CD8-positive, alpha-beta memory T cell (primary cell): ENCODE results near the gene FZR1. TPM values are rescaled to one million over a fixed set of nuclear protein-coding genes. Genes with fewer than 3 reads are reported as not detected.
"Not testable (repeated sequence)": the region's sequence is repeated elsewhere in the genome, so short reads cannot be mapped to it uniquely, and the experiment has no call there.

Source experiments
- CTCF ChIA-PET: fragments of 350-600 bp; sonication (Branson Sonifier 250); formaldehyde crosslinking; loops from one replicate; lab custom pipeline; 2021; ENCODE audit warnings: antibody characterized with exemption; lab: Charles Lee
- POLR2A ChIA-PET: fragments of 350-600 bp; sonication (Branson Sonifier 250); formaldehyde crosslinking; loops from one replicate; lab custom pipeline; 2021; ENCODE audit warnings: antibody characterized with exemption; lab: Charles Lee
- DNase-seq, 5 donors: peaks; one replicate each; pipeline versions ENCODE4 v3.0.0 to v3.0.0-alpha.2; 2020 to 2022; ENCODE audit warnings: mixed read lengths in 1 of 5
- H3K27ac ChIP-seq: one replicate; pipeline ENCODE4 v1.7.0; 2013; ENCODE audit warnings: low read depth, mild to moderate bottlenecking, low read length, moderate library complexity
- H3K27me3 ChIP-seq: 2 replicates; pipeline ENCODE4 v1.7.0; 2013; ENCODE audit warnings: low read length, mild to moderate bottlenecking; ENCODE audit not compliant: insufficient read depth, poor library complexity, severe bottlenecking
- H3K36me3 ChIP-seq: 2 replicates; pipeline ENCODE4 v1.7.0; 2013; ENCODE audit warnings: mild to moderate bottlenecking, low read length, moderate library complexity; ENCODE audit not compliant: insufficient read depth
- H3K4me1 ChIP-seq: 2 replicates; pipeline ENCODE4 v1.7.0; 2013; ENCODE audit warnings: mild to moderate bottlenecking, low read length, moderate library complexity; ENCODE audit not compliant: insufficient read depth
- H3K4me3 ChIP-seq: 2 replicates; pipeline ENCODE4 v1.7.0; 2013; ENCODE audit warnings: mild to moderate bottlenecking, low read length
- H3K9me3 ChIP-seq: 2 replicates; pipeline ENCODE4 v1.7.0; 2013; ENCODE audit warnings: mild to moderate bottlenecking, low read length
- H3K27ac Mint-ChIP-seq, 8 donors: one replicate each; pipeline ENCODE4 v1.8.0; 2020 to 2021; ENCODE audit warnings: mixed read lengths in 8 of 8, mild to moderate bottlenecking in 6 of 8, inconsistent platforms in 3 of 8, moderate library complexity in 3 of 8
- H3K27me3 Mint-ChIP-seq, 2 donors: one replicate each; pipeline ENCODE4 v1.8.0; 2020 to 2021; ENCODE audit warnings: mixed read lengths in 2 of 2, mild to moderate bottlenecking in 1 of 2, moderate library complexity in 1 of 2
- H3K36me3 Mint-ChIP-seq, 3 donors: one replicate each; pipeline ENCODE4 v1.8.0; 2020 to 2021; ENCODE audit warnings: mixed read lengths in 3 of 3, inconsistent platforms in 1 of 3, mild to moderate bottlenecking in 1 of 3
- H3K4me1 Mint-ChIP-seq, 3 donors: one replicate each; pipeline ENCODE4 v1.8.0; 2020 to 2021; ENCODE audit warnings: mixed read lengths in 3 of 3, inconsistent platforms in 1 of 3, mild to moderate bottlenecking in 1 of 3
- H3K4me3 Mint-ChIP-seq, 7 donors: one replicate each; pipeline ENCODE4 v1.8.0; 2020 to 2021; ENCODE audit warnings: mixed read lengths in 7 of 7, mild to moderate bottlenecking in 6 of 7, moderate library complexity in 4 of 7, inconsistent platforms in 2 of 7
- H3K9me3 Mint-ChIP-seq, 5 donors: one replicate each; pipeline ENCODE4 v1.8.0; 2020 to 2022; ENCODE audit warnings: mixed read lengths in 5 of 5, mild to moderate bottlenecking in 3 of 5, moderate library complexity in 2 of 5, inconsistent platforms in 1 of 5
- polyA plus RNA-seq: library from polyadenylated mRNA; unstranded; fragments of 300-500 nt; fragmentation: Illumina TruSeq; gene quantifications from one replicate; pipeline ENCODE4 v1.2.3, GENCODE V29; 2021
- total RNA-seq, 2 experiments: library from RNA; stranded (reverse); gene quantifications; one replicate each; pipeline ENCODE4 v1.2.3, GENCODE V29; 2021

FZR1 gene
- total and polyA plus RNA-seq, 3 experiments from 2014 or later: 14.4 to 36.9 (median 36.7) TPM

DNA sequence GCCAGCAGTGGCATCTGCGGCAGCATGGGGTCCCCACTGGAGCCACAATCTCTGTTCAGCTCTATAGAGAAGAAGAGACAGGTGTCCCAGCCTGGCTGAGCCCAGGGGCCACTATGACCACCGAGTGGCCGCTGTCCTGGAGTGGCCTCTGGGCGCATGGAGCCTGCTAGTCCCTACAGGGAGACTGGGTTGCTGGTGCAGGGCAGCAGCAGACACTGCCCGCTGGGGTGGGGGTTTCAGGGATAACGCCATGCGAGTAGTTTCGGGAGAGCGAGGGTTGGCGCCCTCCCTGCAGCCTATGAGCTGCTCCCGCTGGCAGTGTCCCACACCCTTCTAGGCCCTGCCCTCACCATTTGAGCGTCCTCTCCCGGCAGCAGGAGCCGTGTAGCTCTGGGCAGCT lies 22.0 kb downstream of the FZR1 start:
- H3K4me1 ChIP-seq: no peaks in the 10 kb centered on the region
- H3K36me3 Mint-ChIP-seq: peaks cover 0 to 37% (median 0%) of the 10 kb centered on the region in 3 donors
- H3K4me3 ChIP-seq: no peak overlapping the region
- no peaks in the 10 kb centered on the region for H3K36me3 ChIP-seq
- ChIA-PET POLR2A (no interaction called here), CTCF (no interaction called here)
- H3K27me3 ChIP-seq: no peaks in the 10 kb centered on the region
- H3K4me1 Mint-ChIP-seq: no peaks in the 10 kb centered on the region
- H3K27me3 Mint-ChIP-seq: no peaks in the 10 kb centered on the region
- no peak overlapping the region for H3K4me3 Mint-ChIP-seq
- no peaks in the 10 kb centered on the region for H3K9me3 Mint-ChIP-seq
- H3K27ac ChIP-seq: no peak overlapping the region
- H3K27ac Mint-ChIP-seq: no peak overlapping the region
- no peaks in the 10 kb centered on the region for H3K9me3 ChIP-seq
- DNase-seq: no peak

DNA sequence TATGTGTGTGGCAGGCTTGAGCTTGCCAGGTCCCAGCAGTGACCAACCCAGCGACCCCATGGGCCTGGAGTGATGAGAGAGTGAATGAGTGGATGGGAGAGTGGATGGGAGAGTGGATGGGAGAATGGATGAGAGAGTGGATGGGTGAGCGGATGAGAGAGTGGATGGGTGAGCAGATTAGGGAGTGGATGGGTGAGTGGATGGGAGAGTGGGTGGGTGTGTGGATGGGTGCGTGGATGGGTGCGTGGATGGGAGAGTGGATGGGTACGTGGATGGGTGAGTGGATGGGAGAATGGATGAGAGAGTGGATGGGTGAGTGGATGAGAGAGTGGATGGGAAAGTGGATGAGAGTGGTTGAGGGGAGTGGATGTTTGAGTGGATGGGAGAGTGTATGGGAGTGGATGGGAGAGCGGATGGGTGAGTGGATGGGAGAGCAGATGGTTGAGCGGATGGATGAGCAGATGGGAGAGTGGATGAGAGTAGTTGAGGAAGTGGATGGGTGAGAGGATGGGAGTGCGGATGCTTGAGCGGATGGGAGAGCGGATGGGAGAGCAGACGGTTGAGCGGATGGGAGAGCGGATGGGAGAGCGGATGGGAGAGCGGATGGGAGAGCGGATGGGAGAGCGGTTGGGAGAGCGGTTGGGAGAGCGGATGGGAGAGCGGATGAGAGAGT lies 22.6 kb downstream of the FZR1 start:
- no peak overlapping the region for H3K4me3 ChIP-seq
- no peaks in the 10 kb centered on the region for H3K9me3 ChIP-seq
- Mint-ChIP-seq H3K4me3 (no peak overlapping the region), H3K36me3 (peaks cover 0 to 39% (median 0%) of the 10 kb centered on the region in 3 donors), H3K4me1 (no peaks in the 10 kb centered on the region), H3K9me3 (no peaks in the 10 kb centered on the region), H3K27me3 (no peaks in the 10 kb centered on the region), H3K27ac (no peak overlapping the region)
- H3K4me1 ChIP-seq: no peaks in the 10 kb centered on the region
- no peak overlapping the region for H3K27ac ChIP-seq
- no peaks in the 10 kb centered on the region for H3K27me3 ChIP-seq
- CTCF ChIA-PET: no interaction called here
- POLR2A ChIA-PET: no interaction called here
- no peaks in the 10 kb centered on the region for H3K36me3 ChIP-seq
- no peak for DNase-seq

DNA sequence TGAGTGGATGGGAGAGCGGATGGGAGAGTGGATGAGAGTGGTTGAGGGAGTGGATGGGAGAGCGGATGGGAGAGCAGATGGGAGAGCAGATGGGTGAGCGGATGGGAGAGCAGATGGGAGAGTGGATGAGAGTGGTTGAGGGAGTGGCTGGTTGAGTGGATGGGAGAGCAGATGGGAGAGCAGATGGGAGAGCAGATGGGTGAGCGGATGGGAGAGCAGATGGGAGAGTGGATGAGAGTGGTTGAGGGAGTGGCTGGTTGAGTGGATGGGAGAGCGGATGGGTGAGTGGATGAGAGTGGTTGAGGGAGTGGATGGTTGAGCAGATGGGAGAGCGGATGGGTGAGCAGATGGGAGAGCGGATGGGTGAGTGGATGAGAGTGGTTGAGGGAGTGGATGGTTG lies 23.2 kb downstream of the FZR1 start:
- H3K27ac ChIP-seq, H3K27ac Mint-ChIP-seq, H3K9me3 Mint-ChIP-seq, H3K36me3 ChIP-seq, H3K4me3 Mint-ChIP-seq, H3K27me3 Mint-ChIP-seq, H3K9me3 ChIP-seq, H3K4me3 ChIP-seq, H3K4me1 Mint-ChIP-seq, DNase-seq, H3K27me3 ChIP-seq, POLR2A ChIA-PET, H3K4me1 ChIP-seq, CTCF ChIA-PET: not testable (repeated sequence)
- H3K36me3 Mint-ChIP-seq: peaks cover 0 to 38% (median 0%) of the 10 kb centered on the region in 3 donors

DNA sequence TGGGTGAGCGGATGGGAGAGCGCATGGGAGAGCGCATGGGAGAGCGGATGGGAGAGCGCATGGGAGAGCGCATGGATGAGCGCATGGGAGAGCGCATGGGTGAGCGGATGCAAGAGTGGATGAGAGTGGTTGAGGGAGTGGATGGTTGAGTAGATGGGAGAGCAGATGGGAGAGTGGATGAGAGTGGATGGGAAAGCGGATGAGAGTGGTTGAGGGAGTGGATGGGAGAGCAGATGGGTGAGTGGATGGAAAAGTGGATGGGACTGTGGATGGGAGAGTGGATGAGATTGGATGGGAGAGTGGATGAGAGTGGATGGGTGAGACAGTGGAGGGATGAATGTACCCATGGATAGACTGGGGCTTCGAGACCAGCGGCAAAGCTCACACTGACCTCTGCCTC lies 24.3 kb downstream of the FZR1 start:
- Histone ChIP-seq H3K4me1 (no peaks in the 10 kb centered on the region), H3K27ac (no peak overlapping the region), H3K4me3 (no peak overlapping the region), H3K36me3 (no peaks in the 10 kb centered on the region), H3K9me3 (no peaks in the 10 kb centered on the region), H3K27me3 (no peaks in the 10 kb centered on the region)
- H3K9me3 Mint-ChIP-seq: no peaks in the 10 kb centered on the region
- no peaks in the 10 kb centered on the region for H3K4me1 Mint-ChIP-seq
- ChIA-PET POLR2A (no interaction called here), CTCF (no interaction called here)
- DNase-seq: no peak
- H3K4me3 Mint-ChIP-seq: no peak overlapping the region
- H3K36me3 Mint-ChIP-seq: peaks cover 0 to 43% (median 0%) of the 10 kb centered on the region in 3 donors
- no peaks in the 10 kb centered on the region for H3K27me3 Mint-ChIP-seq
- no peak overlapping the region for H3K27ac Mint-ChIP-seq

DNA sequence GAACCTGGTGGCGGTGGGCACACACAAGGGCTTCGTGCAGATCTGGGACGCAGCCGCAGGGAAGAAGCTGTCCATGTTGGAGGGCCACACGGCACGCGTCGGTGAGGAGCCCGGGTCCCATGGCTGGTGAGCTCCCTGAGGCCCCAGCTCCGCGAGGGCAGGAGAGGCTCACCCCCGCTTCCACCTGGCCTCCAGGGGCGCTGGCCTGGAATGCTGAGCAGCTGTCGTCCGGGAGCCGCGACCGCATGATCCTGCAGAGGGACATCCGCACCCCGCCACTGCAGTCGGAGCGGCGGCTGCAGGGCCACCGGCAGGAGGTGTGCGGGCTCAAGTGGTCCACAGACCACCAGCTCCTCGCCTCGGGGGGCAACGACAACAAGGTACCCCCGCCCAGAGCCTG lies 25.6 kb downstream of the FZR1 start:
- Histone ChIP-seq H3K27me3 (no peaks in the 10 kb centered on the region), H3K4me1 (no peaks in the 10 kb centered on the region), H3K27ac (no peak overlapping the region), H3K36me3 (no peaks in the 10 kb centered on the region), H3K4me3 (no peak overlapping the region), H3K9me3 (no peaks in the 10 kb centered on the region)
- H3K9me3 Mint-ChIP-seq: no peaks in the 10 kb centered on the region
- H3K27me3 Mint-ChIP-seq: no peaks in the 10 kb centered on the region
- CTCF ChIA-PET: interaction anchor here (0.9 to 1.1 kb wide), 2 partner anchors 13 to 36 kb away, joined by 3 read pairs; no protein-coding TSS in a partner anchor
- H3K4me3 Mint-ChIP-seq: no peak overlapping the region
- DNase-seq: no peak
- peaks cover 0 to 46% (median 0%) of the 10 kb centered on the region in 3 donors for H3K36me3 Mint-ChIP-seq
- POLR2A ChIA-PET: no interaction called here
- H3K4me1 Mint-ChIP-seq: no peaks in the 10 kb centered on the region
- H3K27ac Mint-ChIP-seq: no peak overlapping the region

DNA sequence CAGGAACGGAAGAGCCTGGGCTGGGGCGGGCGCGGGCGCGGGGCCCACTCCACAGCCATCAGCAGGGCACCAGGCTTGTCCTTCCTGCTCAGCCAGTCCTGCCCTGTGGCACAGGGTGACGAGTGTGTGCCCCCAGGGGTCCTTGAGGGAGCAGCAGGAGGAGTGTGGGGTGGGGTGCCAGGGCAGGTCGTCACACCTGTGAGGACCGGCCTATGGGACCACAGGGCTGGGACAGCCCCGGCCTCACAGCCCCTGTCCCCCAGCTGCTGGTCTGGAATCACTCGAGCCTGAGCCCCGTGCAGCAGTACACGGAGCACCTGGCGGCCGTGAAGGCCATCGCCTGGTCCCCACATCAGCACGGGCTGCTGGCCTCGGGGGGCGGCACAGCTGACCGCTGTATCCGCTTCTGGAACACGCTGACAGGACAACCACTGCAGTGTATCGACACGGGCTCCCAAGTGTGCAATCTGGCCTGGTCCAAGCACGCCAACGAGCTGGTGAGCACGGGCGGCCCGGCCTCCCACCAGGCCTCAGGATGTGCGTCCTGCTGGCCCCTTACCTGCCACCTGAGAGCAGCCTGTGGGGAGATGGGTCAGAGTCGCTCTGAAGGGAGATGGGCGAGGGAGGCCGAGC lies 26.2 kb downstream of the FZR1 start:
- H3K4me3 ChIP-seq: no peak overlapping the region
- Mint-ChIP-seq H3K36me3 (peaks cover 0 to 41% (median 0%) of the 10 kb centered on the region in 3 donors), H3K27ac (no peak overlapping the region), H3K4me3 (no peak overlapping the region), H3K27me3 (no peaks in the 10 kb centered on the region), H3K4me1 (no peaks in the 10 kb centered on the region), H3K9me3 (no peaks in the 10 kb centered on the region)
- CTCF ChIA-PET: interaction anchor here (0.9 to 1.1 kb wide), 2 partner anchors 13 to 35 kb away, joined by 3 read pairs; no protein-coding TSS in a partner anchor
- H3K27ac ChIP-seq: no peak overlapping the region
- no peaks in the 10 kb centered on the region for H3K27me3 ChIP-seq
- H3K4me1 ChIP-seq: no peaks in the 10 kb centered on the region
- no peak for DNase-seq
- POLR2A ChIA-PET: no interaction called here
- H3K9me3 ChIP-seq: no peaks in the 10 kb centered on the region
- H3K36me3 ChIP-seq: no peaks in the 10 kb centered on the region

DNA sequence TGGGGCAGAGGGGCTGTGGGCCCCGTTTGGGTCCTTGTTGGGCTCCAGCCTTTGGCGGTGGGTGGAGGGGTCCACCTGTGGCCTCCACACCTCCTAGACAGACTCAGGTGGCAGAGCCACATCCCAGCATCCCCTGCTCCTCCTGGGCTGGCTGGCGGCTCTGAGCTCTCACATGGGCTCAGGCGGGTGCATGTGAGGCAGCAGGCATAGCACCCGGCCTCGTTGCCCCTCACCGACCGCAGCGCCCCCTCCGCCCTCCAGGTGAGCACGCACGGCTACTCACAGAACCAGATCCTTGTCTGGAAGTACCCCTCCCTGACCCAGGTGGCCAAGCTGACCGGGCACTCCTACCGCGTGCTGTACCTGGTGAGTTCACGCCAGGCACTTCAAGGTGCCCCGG lies 26.9 kb downstream of the FZR1 start:
- Mint-ChIP-seq H3K36me3 (peaks cover 0 to 40% (median 0%) of the 10 kb centered on the region in 3 donors), H3K27ac (peak overlapping the region in 1 of 8 donors; percentile 54)
- H3K27ac ChIP-seq: no peak overlapping the region

DNA sequence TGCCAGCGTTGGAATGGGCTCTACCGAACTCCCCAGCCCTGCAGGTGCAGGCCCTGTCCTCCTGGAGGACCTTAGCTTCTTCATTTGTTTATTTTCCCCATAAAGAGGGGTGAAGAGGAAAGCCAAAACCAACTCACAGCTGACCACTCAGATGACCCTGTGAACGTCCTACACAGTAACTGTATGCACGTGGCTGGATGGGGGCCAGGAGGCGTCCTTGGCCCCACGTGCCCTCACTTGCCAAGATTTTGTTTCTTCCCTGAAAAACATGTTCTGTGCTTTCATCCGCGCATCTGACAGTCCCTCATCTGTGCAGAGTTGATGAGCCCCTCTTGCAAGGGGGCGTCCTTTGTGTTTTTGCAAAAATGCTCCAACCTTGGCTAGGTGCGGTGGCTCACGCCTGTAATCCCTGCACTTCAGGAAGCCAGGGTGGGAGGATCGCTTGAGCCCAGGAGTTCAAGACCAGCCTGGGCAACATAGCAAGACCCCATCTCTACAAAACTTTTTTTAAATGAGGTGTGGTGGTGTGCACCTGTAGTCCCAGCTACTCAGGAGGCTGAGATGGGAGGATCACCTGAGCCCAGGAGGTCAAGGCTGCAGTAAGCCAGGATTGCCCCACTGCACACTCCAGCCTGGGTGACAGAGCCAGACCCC lies 27.6 kb downstream of the FZR1 start:
- Histone ChIP-seq H3K36me3 (no peaks in the 10 kb centered on the region), H3K27ac (no peak overlapping the region), H3K4me3 (no peak overlapping the region), H3K4me1 (no peaks in the 10 kb centered on the region), H3K9me3 (no peaks in the 10 kb centered on the region), H3K27me3 (no peaks in the 10 kb centered on the region)
- H3K27ac Mint-ChIP-seq: peak overlapping the region in 1 of 8 donors; percentile 54
- H3K9me3 Mint-ChIP-seq: no peaks in the 10 kb centered on the region
- peaks cover 0 to 1% (median 0%) of the 10 kb centered on the region in 3 donors for H3K4me1 Mint-ChIP-seq
- ChIA-PET POLR2A (no interaction called here), CTCF (interaction anchor here (1.4 kb wide), 1 partner anchor 12 kb away, joined by 4 read pairs; no protein-coding TSS in a partner anchor)
- no peaks in the 10 kb centered on the region for H3K27me3 Mint-ChIP-seq
- no peak for DNase-seq
- peaks cover 0 to 45% (median 0%) of the 10 kb centered on the region in 3 donors for H3K36me3 Mint-ChIP-seq
- no peak overlapping the region for H3K4me3 Mint-ChIP-seq

More for the DNA sequence above, 26.9 kb downstream of the FZR1 start:
- Mint-ChIP-seq H3K27me3 (no peaks in the 10 kb centered on the region), H3K4me3 (no peak overlapping the region), H3K4me1 (no peaks in the 10 kb centered on the region), H3K9me3 (no peaks in the 10 kb centered on the region)
- ChIA-PET CTCF (interaction anchor here (1.4 kb wide), 1 partner anchor 12 kb away, joined by 4 read pairs; no protein-coding TSS in a partner anchor), POLR2A (interaction anchor here (0.5 to 0.6 kb wide), 2 partner anchors 21 to 53 kb away, joined by 3 to 4 read pairs; no protein-coding TSS in a partner anchor)
- Histone ChIP-seq H3K4me3 (no peak overlapping the region), H3K9me3 (no peaks in the 10 kb centered on the region), H3K4me1 (no peaks in the 10 kb centered on the region), H3K27me3 (no peaks in the 10 kb centered on the region), H3K36me3 (no peaks in the 10 kb centered on the region)
- no peak for DNase-seq
